Measurements from ENCODE around the gene PTPRN2.

DNA sequence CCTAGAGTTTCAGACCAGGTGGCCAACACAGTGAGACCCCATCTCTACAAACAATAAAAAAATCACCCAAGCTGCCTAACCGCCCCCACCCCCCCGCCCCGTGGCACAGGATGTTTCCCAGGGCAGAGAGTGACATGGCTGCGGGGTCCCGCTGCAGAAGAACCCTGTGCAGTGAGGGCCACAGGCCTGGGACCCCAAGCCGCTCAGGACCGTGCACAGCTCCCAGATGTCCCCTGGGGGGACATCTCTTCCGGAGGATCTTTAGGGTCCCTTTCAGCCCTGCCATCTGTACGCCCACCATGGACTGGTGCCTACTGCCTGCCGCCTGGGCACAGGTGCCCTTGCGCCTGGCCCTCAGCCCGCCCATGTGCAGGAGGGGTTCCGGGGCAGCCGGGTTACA is 877.2 kb downstream of the PTPRN2 start:
- TF ChIP-seq CTCF (IDR thresholded peaks at IDR 0.05) (no peak), POLR2A (IDR thresholded peaks at IDR 0.05) (no peak), POLR2AphosphoS5 (IDR thresholded peaks at IDR 0.05) (no peak)
